HG02884 (cell line): ENCODE measurements around the gene ARHGEF25.
A peak's percentile ranks its signal among the peaks of the same experiment; 100 is the strongest.
"Not testable (repeated sequence)": the region's sequence is repeated elsewhere in the genome, so short reads cannot be mapped to it uniquely, and the experiment has no call there.

ENCODE experiments used
- ATAC-seq: cut with Tn5 transposase; IDR thresholded peaks from one replicate; pipeline ENCODE4 v1.9.1; 2021; ENCODE audit warnings: mild to moderate bottlenecking, moderate library complexity; ENCODE audit not compliant: unreplicated experiment

The ARHGEF25 gene

GRCh38 chr12:57584690-57585089, 26.5 kb upstream of the ARHGEF25 start:
- ATAC-seq = no peak

GRCh38 chr12:57585156-57585555, 26.1 kb upstream of the ARHGEF25 start:
- no peak for ATAC-seq

- no peak for ATAC-seq
Observed at GRCh38 chr12:57586128-57586527, 25.1 kb upstream of the ARHGEF25 start.

- no peak for ATAC-seq
Observed at GRCh38 chr12:57586832-57587429, 24.3 kb upstream of the ARHGEF25 start.

GRCh38 chr12:57588951-57589610, 22.2 kb upstream of the ARHGEF25 start:
- ATAC-seq = not testable (repeated sequence)

GRCh38 chr12:57590479-57590863, 20.8 kb upstream of the ARHGEF25 start:
- no peak for ATAC-seq

GRCh38 chr12:57590864-57591781, 20.1 kb upstream of the ARHGEF25 start, which contains the start of gene PIP4K2C:
Gene PIP4K2C (plus strand): TSS chr12:57591192. CDS start chr12:57591290, 98 bp downstream.
- peak; percentile 97 for ATAC-seq

- no peak for ATAC-seq
Observed at GRCh38 chr12:57591782-57592325, 19.4 kb upstream of the ARHGEF25 start.

GRCh38 chr12:57592551-57593165, 18.6 kb upstream of the ARHGEF25 start:
- ATAC-seq = no peak

- ATAC-seq = no peak
Observed at GRCh38 chr12:57593187-57593586, 18.0 kb upstream of the ARHGEF25 start.

GRCh38 chr12:57600395-57600794, 10.8 kb upstream of the ARHGEF25 start:
- ATAC-seq = no peak

GRCh38 chr12:57602544-57602943, 8.7 kb upstream of the ARHGEF25 start:
- ATAC-seq = no peak

GRCh38 chr12:57603324-57603723, 7.9 kb upstream of the ARHGEF25 start:
- no peak for ATAC-seq

- ATAC-seq = no peak
Observed at GRCh38 chr12:57603815-57604453, 7.3 kb upstream of the ARHGEF25 start.

GRCh38 chr12:57604454-57604991, 6.7 kb upstream of the ARHGEF25 start, which contains the start of gene DTX3:
Gene DTX3 (plus strand): TSS chr12:57604824. CDS start chr12:57606518, 1,694 bp downstream.
- ATAC-seq = no peak

- no peak for ATAC-seq
Observed at GRCh38 chr12:57604992-57605810, 6.0 kb upstream of the ARHGEF25 start.

- ATAC-seq = no peak
Observed at GRCh38 chr12:57605811-57606311, 5.4 kb upstream of the ARHGEF25 start.

- no peak for ATAC-seq
Observed at GRCh38 chr12:57606399-57606798, 4.8 kb upstream of the ARHGEF25 start.

- ATAC-seq = no peak
Observed at GRCh38 chr12:57606821-57607220, 4.4 kb upstream of the ARHGEF25 start.
